Right lobe of liver (tissue), 6 donors: ENCODE measurements around the gene UQCRHL. TPM values are rescaled to one million over a fixed set of nuclear protein-coding genes. Genes with fewer than 3 reads are reported as not detected.
A peak's percentile ranks its signal among the peaks of the same experiment; 100 is the strongest.
"Not testable (repeated sequence)": the region's sequence is repeated elsewhere in the genome, so short reads cannot be mapped to it uniquely, and the experiment has no call there.

Source experiments
- ATAC-seq, 4 donors: fragments of 200-7000 bp; cut with Tn5 transposase; one replicate each; pipeline ENCODE4 v1.9.1; 2020; ENCODE audit warnings: mild to moderate bottlenecking in 4 of 4, moderate library complexity in 4 of 4
- DNase-seq, 3 donors: peaks; one replicate each; pipeline ENCODE4 v3.0.0-alpha.2; 2020
- H3K27ac ChIP-seq, 3 donors: fragments of 200-600 bp; one replicate each; pipeline ENCODE4 v1.8.0; 2022
- H3K27me3 ChIP-seq, 2 donors: fragments of 200-600 bp; one replicate each; pipeline ENCODE4 v1.8.0; 2022
- H3K36me3 ChIP-seq, 4 donors: fragments of 200-600 bp; sonication (generic) in 1 of 4; one replicate each; pipeline versions ENCODE4 v1.5.1 to v1.8.0; 2017 to 2022; ENCODE audit warnings: control low read depth in 1 of 4
- H3K4me1 ChIP-seq, 4 donors: fragments of 200-600 bp; sonication (generic) in 1 of 4; one replicate each; pipeline versions ENCODE4 v1.5.1 to v1.8.0; 2017 to 2022; ENCODE audit warnings: control low read depth in 1 of 4
- H3K4me3 ChIP-seq, 3 donors: fragments of 200-600 bp; one replicate each; pipeline ENCODE4 v1.8.0; 2022
- H3K9me3 ChIP-seq, 4 donors: fragments of 200-600 bp; sonication (generic) in 1 of 4; one replicate each; pipeline versions ENCODE4 v1.5.1 to v1.8.0; 2017 to 2022; ENCODE audit warnings: control low read depth in 1 of 4
- CTCF ChIP-seq, 4 donors: fragments of 200-600 bp in 3 of 4; fragments of 450-650 bp in 1 of 4; IDR thresholded peaks; one replicate each; pipeline versions ENCODE4 v1.5.1 to v1.8.0; 2016 to 2022; ENCODE audit warnings: antibody characterized with exemption in 4 of 4, mild to moderate bottlenecking in 2 of 4
- POLR2A ChIP-seq: fragments of 450-650 bp; IDR thresholded peaks from one replicate; pipeline ENCODE4 v1.6.1; 2017; ENCODE audit warnings: antibody characterized with exemption, mild to moderate bottlenecking
- WGBS: methylation state at CpG from one replicate; pipeline ENCODE4 v1.1.6; 2018; ENCODE audit warnings: low coverage, low lambda C conversion rate; ENCODE audit not compliant: insufficient coverage; ENCODE audit errors: missing lambda C conversion rate; 5-methylcytosine and 5-hydroxymethylcytosine counted together
- intact Hi-C, 2 donors: fragments of 100-400 bp; cut with DNase I; formaldehyde crosslinking; loops; one replicate each; pipeline versions ENCODE4 v1.11.2 to v1.14.1; 2022
- total RNA-seq, 6 experiments: library from RNA; depleted of rRNA in 2 of 6; stranded (reverse); fragments of >200 nt in 2 of 6; fragmentation: NEBNext Ultra II Directional in 3 of 6; extraction: Animal tissue kit (Norgen Biotek cat#: 25700) in 3 of 6; gene quantifications; one replicate each; pipeline versions ENCODE4 v1.1.0 to v1.2.4, GENCODE V29; 2016 to 2023
- donor health status: DM: no; HTN: yes; CAD: no.
- donor health status: DM: no; HTN: no; CAD: no.
- donor health status: DM: no; HTN: no; CAD: no.
- donor health status: DM: no; HTN: yes; CAD: no.
- donor health status: DM: no; HTN: yes; CAD: no.

The UQCRHL gene
- total RNA-seq, 6 experiments from 2014 or later, result 0.42 to 1.1 (median 0.51) TPM

- DNase-seq (peak; percentile 51 to 63 (median 62)), ATAC-seq (peak in 1 of 4 donors; percentile 0)
- Histone ChIP-seq H3K36me3 (no peaks in the 10 kb centered on the region), H3K4me3 (peak overlapping the region; percentile 58 to 68 (median 63)), H3K4me1 (peaks cover 0 to 35% (median 0%) of the 10 kb centered on the region in 4 donors), H3K9me3 (no peaks in the 10 kb centered on the region), H3K27ac (peak overlapping the region; percentile 100), H3K27me3 (no peaks in the 10 kb centered on the region)
- no peak for TF ChIP-seq CTCF (IDR thresholded peaks at IDR 0.05)
- peak; percentile 32 for TF ChIP-seq POLR2A
- intact Hi-C loops, result no loop called here
- 27% methylated on average over 24 of the region's 24 CpGs for WGBS
Observed at GRCh38 chr1:15833069-15833679, 25.7 kb upstream of the UQCRHL start.

DNA sequence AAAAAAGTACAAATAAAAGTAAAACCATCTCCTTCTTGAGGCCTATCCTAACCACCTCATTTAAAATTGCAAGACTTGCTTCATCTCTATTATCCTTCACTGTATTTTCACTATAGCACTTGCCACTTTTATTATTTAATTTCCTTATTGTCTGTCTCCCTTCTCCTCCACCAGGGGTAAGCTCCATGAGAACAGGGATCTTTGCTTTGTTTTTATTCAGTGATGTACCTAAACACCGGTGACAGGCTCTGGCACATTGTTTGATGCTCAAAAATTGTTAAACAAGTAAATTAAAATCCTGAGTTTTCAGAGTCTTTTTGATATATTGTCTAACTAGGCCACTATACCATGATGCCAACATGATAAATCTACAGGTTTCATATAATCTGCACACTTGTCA, 22.8 kb upstream of the UQCRHL start:
- intact Hi-C loops, result no loop called here
- ATAC-seq (no peak), DNase-seq (no peak)
- no peaks in the 10 kb centered on the region for H3K27me3 ChIP-seq
- H3K36me3 ChIP-seq, result no peaks in the 10 kb centered on the region
- H3K4me1 ChIP-seq, result peaks cover 0 to 32% (median 0%) of the 10 kb centered on the region in 4 donors
- H3K9me3 ChIP-seq, result no peaks in the 10 kb centered on the region
- no peak for TF ChIP-seq POLR2A
- no peak for TF ChIP-seq CTCF (IDR thresholded peaks at IDR 0.05)
- peak overlapping the region in 1 of 3 donors; percentile 100 for H3K27ac ChIP-seq
- H3K4me3 ChIP-seq, result no peak overlapping the region
- 81% methylated on average over 1 of the region's 1 CpG for WGBS

DNA sequence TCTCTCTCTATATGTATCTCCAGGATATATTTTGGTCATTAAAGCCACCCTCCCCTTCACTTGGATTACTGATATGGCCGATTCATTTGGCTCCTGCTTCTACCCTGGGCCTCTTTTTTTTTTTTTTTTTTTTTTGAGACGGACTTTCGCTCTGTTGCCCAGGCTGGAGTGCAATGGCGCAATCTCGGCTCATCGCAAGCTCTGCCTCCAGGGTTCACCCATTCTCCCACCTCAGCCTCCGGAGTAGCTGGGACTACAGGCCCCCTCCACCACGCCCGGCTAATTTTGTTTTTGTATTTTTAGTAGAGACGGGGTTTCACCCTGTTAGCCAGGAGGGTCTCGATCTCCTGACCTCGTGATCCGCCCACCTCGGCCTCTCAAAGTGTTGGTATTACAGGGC, 21.5 kb upstream of the UQCRHL start:
- H3K9me3 ChIP-seq, H3K36me3 ChIP-seq, intact Hi-C loops, H3K27me3 ChIP-seq, H3K4me3 ChIP-seq: not testable (repeated sequence)
- peaks cover 0 to 32% (median 0%) of the 10 kb centered on the region in 4 donors for H3K4me1 ChIP-seq
- 73% methylated on average over 5 of the region's 14 CpGs for WGBS
- ATAC-seq, result peak in 2 of 4 donors; percentile 9 to 11
- peak; percentile 44 to 64 (median 63) for DNase-seq
- peak overlapping the region in 1 of 3 donors; percentile 35 for H3K27ac ChIP-seq

GRCh38 chr1:15827567-15827966, 20.1 kb upstream of the UQCRHL start:
- H3K9me3 ChIP-seq, ATAC-seq, DNase-seq, H3K36me3 ChIP-seq, intact Hi-C loops, H3K27ac ChIP-seq, H3K27me3 ChIP-seq, H3K4me3 ChIP-seq: not testable (repeated sequence)
- no CpG with 5 or more reads among the region's 15 CpGs for WGBS
- H3K4me1 ChIP-seq, result peaks cover 0 to 24% (median 0%) of the 10 kb centered on the region in 4 donors

DNA sequence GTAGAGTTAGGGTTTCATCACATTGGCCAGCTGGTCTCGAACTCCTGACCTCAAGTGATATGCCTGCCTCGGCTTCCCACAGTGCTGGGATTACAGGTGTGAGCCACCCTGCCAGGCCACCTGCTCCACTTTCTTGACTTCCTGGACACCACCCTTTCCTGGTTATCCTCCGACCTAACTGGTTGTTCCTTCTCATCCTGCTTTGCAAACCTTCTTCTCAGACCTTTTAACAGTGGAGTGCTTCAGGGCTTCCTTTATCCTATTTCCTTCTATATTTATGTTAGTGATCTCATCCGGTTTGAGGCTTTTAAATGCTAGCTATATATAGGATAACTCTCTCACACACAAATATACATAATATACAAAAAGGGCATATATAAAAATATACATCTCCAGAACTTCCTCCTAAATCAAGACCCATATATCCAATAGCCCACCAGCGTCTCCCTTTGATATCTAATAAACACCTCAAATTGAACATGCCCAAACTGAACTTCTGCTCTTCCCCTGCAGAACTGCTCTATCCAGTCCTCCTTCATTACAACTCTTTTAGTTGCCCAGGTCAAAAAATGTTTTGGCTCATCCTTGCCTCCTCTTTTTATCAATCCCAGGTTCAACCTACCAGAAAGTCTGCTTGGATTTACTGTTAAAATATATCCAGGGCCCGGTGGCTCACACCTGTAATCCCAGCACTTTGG, 19.5 kb upstream of the UQCRHL start:
- peaks cover 0 to 18% (median 0%) of the 10 kb centered on the region in 4 donors for H3K4me1 ChIP-seq
- H3K36me3 ChIP-seq, result no peaks in the 10 kb centered on the region
- intact Hi-C loops, result no loop called here
- TF ChIP-seq CTCF (IDR thresholded peaks at IDR 0.05) (no peak), POLR2A (no peak)
- WGBS, result 74% methylated on average over 2 of the region's 6 CpGs
- H3K27ac ChIP-seq, result no peak overlapping the region
- DNase-seq, result no peak
- no peak for ATAC-seq
- no peaks in the 10 kb centered on the region for H3K9me3 ChIP-seq
- H3K27me3 ChIP-seq, result no peaks in the 10 kb centered on the region
- H3K4me3 ChIP-seq, result no peak overlapping the region
